GM10248 (cell line): Measurements from ENCODE around the gene MACROH2A1.

Source experiments
- CTCF ChIA-PET: fragments of 300-600 bp; sonication (Branson Sonifier 250); formaldehyde crosslinking; extraction: SDS; loops from one replicate; lab custom pipeline; 2021; ENCODE audit warnings: antibody characterized with exemption; lab: Yijun Ruan, JAX
- POLR2A ChIA-PET: fragments of 350-650 bp; sonication (Branson Sonifier 250); formaldehyde crosslinking; extraction: SDS; loops from one replicate; lab custom pipeline; 2020; ENCODE audit warnings: antibody characterized with exemption; lab: Yijun Ruan, JAX
- DNase-seq: peaks from one replicate; pipeline ENCODE4 v3.0.0; 2012; ENCODE audit errors: extremely low spot score
- CTCF ChIP-seq: IDR thresholded peaks from 2 replicates; pipeline ENCODE4 v1.5.1; 2012; ENCODE audit warnings: mild to moderate bottlenecking, low read depth; ENCODE audit errors: extremely low read depth, missing control alignments, control extremely low read depth

The MACROH2A1 gene

GRCh38 chr5:135295852-135296251, 103.2 kb downstream of the MACROH2A1 start:
- CTCF ChIA-PET, result no interaction called here
- POLR2A ChIA-PET, result no interaction called here
- no peak for DNase-seq
- no peak for TF ChIP-seq CTCF

- CTCF ChIA-PET, result no interaction called here
- no peak for TF ChIP-seq CTCF
- POLR2A ChIA-PET, result no interaction called here
- DNase-seq, result no peak
These were observed 104.2 kb downstream of the MACROH2A1 start for GRCh38 chr5:135294793-135295192.

GRCh38 chr5:135289651-135290050, 109.4 kb downstream of the MACROH2A1 start:
- no peak for DNase-seq
- CTCF ChIA-PET, result interaction anchor here (1.3 kb wide), 1 partner anchor 10 kb away, joined by 5 read pairs; no protein-coding TSS in a partner anchor
- POLR2A ChIA-PET, result no interaction called here
- no peak for TF ChIP-seq CTCF

- no peak for TF ChIP-seq CTCF
- ChIA-PET CTCF (no interaction called here), POLR2A (no interaction called here)
- no peak for DNase-seq
These were observed 111.5 kb downstream of the MACROH2A1 start for GRCh38 chr5:135287551-135287950.
